ENCODE measurements around the gene PPHLN1.

Gene PPHLN1

GRCh38 chr12:42325653-42326474, at the start of gene PPHLN1, which contains the start of gene ZCRB1:
Gene PPHLN1 (plus strand): TSS chr12:42326167. CDS start chr12:42335903, 9,736 bp downstream.
Gene ZCRB1 (minus strand): TSS chr12:42326094. CDS start chr12:42324102, 1,992 bp downstream.
- DNase-seq (ENCODE audit: low read depth), result peak; percentile 67

GRCh38 chr12:42277396-42278127, 48.4 kb upstream of the PPHLN1 start:
- no peak for DNase-seq (ENCODE audit: low read depth)

GRCh38 chr12:42278128-42278510, 47.8 kb upstream of the PPHLN1 start:
- no peak for DNase-seq (ENCODE audit: low read depth)

- DNase-seq (ENCODE audit: low read depth), result no peak
Observed at GRCh38 chr12:42281278-42281677, 44.7 kb upstream of the PPHLN1 start.

- no peak for DNase-seq (ENCODE audit: low read depth)
Observed at GRCh38 chr12:42281844-42282243, 44.1 kb upstream of the PPHLN1 start.

- DNase-seq (ENCODE audit: low read depth), result no peak
Observed at GRCh38 chr12:42282294-42282693, 43.7 kb upstream of the PPHLN1 start.

GRCh38 chr12:42283739-42284138, 42.2 kb upstream of the PPHLN1 start:
- no peak for DNase-seq (ENCODE audit: low read depth)

GRCh38 chr12:42284157-42284556, 41.8 kb upstream of the PPHLN1 start:
- no peak for DNase-seq (ENCODE audit: low read depth)

GRCh38 chr12:42284876-42285275, 41.1 kb upstream of the PPHLN1 start:
- DNase-seq (ENCODE audit: low read depth), result no peak

- DNase-seq (ENCODE audit: low read depth), result no peak
Observed at GRCh38 chr12:42285431-42285830, 40.5 kb upstream of the PPHLN1 start.

- DNase-seq (ENCODE audit: low read depth), result no peak
Observed at GRCh38 chr12:42286741-42287140, 39.2 kb upstream of the PPHLN1 start.

- no peak for DNase-seq (ENCODE audit: low read depth)
Observed at GRCh38 chr12:42288544-42288943, 37.4 kb upstream of the PPHLN1 start.

GRCh38 chr12:42291680-42292079, 34.3 kb upstream of the PPHLN1 start:
- no peak for DNase-seq (ENCODE audit: low read depth)

- DNase-seq (ENCODE audit: low read depth), result no peak
Observed at GRCh38 chr12:42296503-42297109, 29.4 kb upstream of the PPHLN1 start.

GRCh38 chr12:42298887-42299286, 27.1 kb upstream of the PPHLN1 start:
- DNase-seq (ENCODE audit: low read depth), result no peak

GRCh38 chr12:42299392-42300308, 26.3 kb upstream of the PPHLN1 start:
- peak; percentile 10 for DNase-seq (ENCODE audit: low read depth)

GRCh38 chr12:42306297-42306696, 19.7 kb upstream of the PPHLN1 start:
- no peak for DNase-seq (ENCODE audit: low read depth)

GRCh38 chr12:42308390-42308789, 17.6 kb upstream of the PPHLN1 start:
- DNase-seq (ENCODE audit: low read depth), result no peak

GRCh38 chr12:42309996-42310395, 16.0 kb upstream of the PPHLN1 start:
- DNase-seq (ENCODE audit: low read depth), result no peak

- no peak for DNase-seq (ENCODE audit: low read depth)
Observed at GRCh38 chr12:42315108-42315507, 10.9 kb upstream of the PPHLN1 start.

GRCh38 chr12:42320796-42321195, 5.2 kb upstream of the PPHLN1 start:
- DNase-seq (ENCODE audit: low read depth), result no peak

- no peak for DNase-seq (ENCODE audit: low read depth)
Observed at GRCh38 chr12:42322567-42322966, 3.4 kb upstream of the PPHLN1 start.
